DMS114 treated with DMSO at 0.1 percent for 48 hours (cell line): ENCODE results near the gene ATP8B2.
A peak's percentile ranks its signal among the peaks of the same experiment; 100 is the strongest.
"Not testable (repeated sequence)": the region's sequence is repeated elsewhere in the genome, so short reads cannot be mapped to it uniquely, and the experiment has no call there.

Source experiments
- DNase-seq: peaks from one replicate; lab custom pipeline; 2025; ENCODE audit not compliant: unreplicated experiment; lab: John Stamatoyannopoulos, UW

The ATP8B2 gene

GRCh38 chr1:154321609-154321934 is 3.8 kb upstream of the ATP8B2 start:
- DNase-seq, result not testable (repeated sequence)

GRCh38 chr1:154323493-154323892 is 1.8 kb upstream of the ATP8B2 start:
- DNase-seq, result no peak

DNA sequence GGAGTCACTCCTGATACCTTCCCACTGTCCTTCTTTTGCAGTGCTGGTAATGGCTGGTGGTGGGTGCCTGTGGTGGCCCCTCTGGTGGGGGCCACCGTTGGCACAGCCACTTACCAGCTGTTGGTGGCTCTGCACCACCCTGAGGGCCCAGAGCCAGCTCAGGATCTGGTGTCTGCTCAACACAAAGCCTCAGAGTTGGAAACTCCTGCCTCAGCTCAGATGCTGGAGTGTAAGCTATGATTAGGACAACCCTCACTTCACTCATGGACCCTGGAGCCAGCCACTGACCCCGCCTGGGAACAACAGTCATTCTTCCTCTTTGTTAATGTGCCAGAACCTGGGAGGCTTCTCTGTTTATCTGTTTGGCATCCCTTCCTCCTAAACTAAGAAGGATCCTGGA is 1.1 kb upstream of the ATP8B2 start:
- no peak for DNase-seq

- peak; percentile 71 for DNase-seq
Measured at GRCh38 chr1:154325583-154326545, 539 bp downstream of the ATP8B2 start.

DNA sequence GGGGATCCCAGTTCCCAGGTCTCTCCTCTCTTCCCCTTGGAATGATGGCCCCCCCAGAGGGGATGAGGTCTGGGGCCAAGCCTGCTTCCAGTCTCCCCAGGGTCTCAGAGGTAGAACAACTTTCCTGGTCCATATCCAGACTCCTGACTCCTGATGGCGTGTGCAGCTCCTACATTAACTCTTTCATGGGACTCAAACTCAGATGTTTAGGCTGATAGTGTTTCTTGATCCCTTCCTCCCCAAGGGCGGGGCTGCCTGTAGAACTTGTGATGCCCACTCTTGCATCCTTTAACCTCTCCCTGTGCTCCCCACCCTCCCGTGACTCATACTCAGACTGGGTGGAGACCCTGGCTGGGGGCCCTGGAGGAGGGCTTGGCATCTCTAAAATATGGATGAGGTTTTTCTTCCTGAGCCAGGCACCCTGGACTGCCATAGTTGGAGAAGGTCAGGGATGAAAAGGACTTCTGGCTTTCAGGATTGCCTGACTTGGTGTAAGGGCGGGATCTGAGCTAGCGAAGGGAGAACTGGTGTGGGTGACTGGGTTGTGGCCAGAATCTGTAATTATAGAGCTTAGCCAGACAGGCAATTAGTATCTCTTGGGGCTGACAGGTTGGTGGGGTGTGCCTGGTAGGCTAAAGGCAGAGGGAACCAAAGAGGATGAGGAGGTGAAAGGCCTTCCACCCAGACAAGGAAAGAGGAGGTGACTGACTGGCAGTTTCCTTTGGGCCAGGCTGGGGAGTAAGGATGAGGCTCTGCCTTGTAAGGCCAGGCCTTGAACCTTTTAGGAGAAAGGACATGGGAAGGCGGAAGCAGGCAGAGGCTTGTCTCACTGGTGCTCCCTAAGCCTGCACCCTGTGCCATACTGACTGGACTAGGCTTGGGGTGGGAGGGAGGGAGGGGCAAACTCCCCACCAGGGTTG is 1.5 kb downstream of the ATP8B2 start:
- no peak for DNase-seq

- no peak for DNase-seq
Measured at GRCh38 chr1:154327466-154328317, 2.4 kb downstream of the ATP8B2 start.

DNA sequence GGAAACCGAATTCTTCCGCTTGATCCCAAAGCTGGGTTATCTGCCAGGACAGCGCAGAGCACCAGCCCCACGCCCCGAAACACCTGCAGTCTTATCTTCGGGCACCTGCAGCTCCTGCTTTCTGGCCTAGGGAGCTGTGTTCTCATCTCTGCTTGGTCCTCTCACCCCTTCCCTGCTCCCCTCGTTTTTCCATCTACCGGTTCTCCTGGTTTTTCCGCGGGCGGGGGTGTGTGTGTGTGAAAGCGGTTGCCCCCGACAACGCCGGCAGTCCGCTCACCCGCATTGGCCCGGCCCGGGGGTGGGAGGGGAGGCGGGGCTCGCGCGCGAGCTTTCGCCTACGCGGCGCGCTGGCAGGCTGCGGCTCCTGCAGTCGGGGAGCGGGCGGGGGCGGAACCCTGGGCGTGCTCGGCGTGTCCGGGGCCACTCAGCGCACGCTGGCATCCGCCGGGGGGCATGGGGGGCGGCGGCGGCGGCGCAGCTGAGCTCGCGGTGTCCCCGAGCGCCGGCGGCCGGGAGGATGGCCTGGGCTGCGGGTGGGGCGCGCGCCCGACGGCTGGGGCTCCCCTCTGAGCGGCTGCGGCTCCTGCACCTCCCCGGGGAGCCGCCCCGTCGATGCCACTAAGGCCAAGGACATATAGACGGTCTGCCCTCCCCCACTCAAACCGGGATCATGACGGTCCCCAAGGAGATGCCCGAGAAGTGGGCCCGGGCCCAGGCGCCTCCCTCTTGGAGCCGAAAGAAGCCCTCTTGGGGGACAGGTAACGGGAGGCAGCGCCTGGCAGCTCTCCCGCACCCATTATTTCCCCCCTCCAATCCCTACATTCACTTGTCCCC is 3.2 kb downstream of the ATP8B2 start:
- peak; percentile 44 for DNase-seq

DNA sequence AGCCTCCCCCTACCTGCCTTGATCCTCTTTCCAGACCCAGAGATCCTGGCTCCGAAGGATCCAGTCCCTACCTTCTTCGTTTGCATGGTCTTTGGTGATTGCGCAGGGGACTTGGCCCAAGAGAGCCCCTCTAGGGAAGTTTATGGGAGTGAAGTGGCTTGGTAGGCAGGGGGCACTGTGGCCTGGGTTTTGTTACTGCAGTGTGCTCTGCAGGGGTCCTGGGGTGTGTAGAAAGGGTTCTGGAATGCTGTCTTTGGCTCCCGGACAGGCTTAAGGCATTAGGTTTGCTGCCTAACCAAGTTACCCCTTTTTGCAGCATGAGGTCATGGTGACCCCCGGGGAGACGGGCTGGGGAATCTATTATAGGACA is 3.8 kb downstream of the ATP8B2 start:
- DNase-seq, result no peak

GRCh38 chr1:154329551-154330131 is 4.3 kb downstream of the ATP8B2 start:
- no peak for DNase-seq

DNA sequence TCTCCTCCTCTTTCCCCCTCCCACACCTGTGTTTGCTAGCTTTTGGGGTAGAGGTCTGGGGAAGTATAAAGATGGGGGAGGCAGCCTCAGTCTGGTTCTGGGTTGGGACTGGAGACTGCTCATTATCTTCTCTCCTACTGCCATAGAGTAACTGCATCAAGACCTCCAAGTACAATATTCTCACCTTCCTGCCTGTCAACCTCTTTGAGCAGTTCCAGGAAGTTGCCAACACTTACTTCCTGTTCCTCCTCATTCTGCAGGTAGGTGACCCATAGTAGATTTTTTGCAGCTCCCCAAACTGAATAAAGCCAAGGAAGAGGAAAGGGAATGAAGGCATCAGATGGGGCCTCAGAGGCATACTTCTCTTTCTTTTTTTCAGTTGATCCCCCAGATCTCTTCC is 5.3 kb downstream of the ATP8B2 start:
- no peak for DNase-seq

- DNase-seq, result no peak
Measured at GRCh38 chr1:154334079-154335024, 9.0 kb downstream of the ATP8B2 start.

DNA sequence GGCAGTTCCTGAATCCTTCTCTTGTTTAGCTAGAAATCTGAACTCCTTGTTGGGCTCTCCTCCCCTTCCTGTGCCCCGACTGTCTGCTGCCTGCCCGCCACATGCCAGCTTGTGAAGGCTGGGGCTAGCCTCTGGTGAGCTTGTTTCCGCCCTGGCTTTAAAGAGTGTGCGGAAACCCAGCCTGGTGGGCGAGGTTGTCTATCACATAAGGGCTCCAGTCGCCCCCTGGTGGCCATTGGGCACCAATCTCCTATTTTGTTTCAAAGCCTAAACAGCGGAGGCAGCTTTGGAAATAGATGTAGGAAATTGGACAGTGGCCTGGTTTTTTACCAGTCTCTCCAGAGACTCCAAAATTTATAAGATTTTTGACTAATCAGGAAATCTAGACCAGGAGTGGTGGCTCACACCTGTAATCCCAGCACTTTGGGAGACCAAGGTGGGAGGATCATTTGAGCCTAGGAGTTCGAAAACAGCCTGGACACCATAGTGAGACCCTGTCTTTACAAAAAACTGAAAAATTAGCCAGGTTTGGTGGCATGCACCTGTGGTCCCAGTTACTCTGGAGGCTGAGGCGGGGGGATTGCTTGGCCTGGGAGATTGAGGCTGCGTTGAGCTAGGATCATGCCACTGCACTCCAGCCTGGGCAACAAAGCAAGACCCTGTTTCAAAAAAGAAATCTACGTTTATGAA is 9.8 kb downstream of the ATP8B2 start:
- peak; percentile 90 for DNase-seq

DNA sequence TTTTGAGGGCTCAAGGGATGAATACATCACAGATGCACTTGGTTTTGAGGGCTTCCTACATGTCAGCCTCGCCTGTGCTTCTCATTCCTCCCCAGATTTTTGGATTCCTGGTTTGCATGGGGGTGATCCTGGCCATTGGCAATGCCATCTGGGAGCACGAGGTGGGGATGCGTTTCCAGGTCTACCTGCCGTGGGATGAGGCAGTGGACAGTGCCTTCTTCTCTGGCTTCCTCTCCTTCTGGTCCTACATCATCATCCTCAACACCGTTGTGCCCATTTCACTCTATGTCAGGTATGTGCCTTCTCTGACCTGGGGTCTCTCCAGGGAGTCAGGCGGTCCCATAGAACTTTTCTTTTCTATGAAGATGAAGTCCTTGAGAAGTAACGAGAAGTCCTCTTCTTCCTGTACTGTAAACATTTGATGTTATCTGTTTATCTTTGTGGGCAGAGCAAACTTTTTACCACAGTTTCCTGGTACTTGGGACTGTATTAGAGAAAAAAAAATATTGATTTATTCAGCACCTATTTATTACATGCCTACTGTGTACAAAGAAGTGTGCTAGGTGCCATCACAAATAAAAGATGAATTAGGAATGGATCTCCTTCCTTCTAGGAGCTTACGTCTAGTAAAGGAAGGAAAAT is 12.0 kb downstream of the ATP8B2 start:
- DNase-seq, result no peak

- no peak for DNase-seq
Measured at GRCh38 chr1:154338875-154339274, 13.6 kb downstream of the ATP8B2 start.

DNA sequence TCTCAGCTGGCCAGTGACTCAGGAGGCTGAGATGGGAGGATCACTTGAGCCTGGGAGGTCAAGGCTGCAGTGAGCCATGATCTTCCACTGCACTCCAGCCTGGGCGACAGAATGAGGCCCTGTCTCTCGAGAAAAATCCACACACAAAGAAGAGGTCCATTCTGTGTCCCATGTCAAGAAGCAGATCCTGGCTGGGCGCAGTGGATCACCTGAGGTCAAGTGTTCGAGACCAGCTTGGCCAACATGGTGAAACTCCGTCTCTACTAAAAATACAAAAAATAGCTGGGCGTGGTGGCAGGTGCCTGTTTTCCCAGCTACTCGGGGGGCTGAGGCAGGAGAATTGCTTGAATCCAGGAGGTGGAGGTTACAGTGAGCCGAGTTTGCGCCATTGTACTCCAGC is 16.0 kb downstream of the ATP8B2 start:
- not testable (repeated sequence) for DNase-seq

DNA sequence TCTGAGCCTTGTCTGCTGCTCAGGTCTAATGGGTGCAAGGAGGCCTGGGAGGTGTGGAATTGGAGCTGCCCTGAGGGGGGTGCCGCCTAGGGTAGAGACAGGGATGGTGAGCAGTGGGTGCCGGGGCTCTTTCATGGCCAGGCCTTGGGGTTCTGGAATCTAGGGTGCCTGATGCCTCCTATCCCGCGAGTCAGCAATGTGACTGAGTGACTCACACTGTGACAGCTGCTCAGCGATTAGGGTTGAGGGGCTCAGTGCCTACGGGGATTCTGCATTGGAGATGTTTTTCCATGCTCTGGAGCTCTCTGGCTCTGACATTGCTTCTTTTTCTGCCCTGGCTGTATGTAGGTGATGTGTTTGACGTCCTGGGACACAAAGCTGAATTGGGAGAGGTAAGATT is 16.8 kb downstream of the ATP8B2 start:
- no peak for DNase-seq

DNA sequence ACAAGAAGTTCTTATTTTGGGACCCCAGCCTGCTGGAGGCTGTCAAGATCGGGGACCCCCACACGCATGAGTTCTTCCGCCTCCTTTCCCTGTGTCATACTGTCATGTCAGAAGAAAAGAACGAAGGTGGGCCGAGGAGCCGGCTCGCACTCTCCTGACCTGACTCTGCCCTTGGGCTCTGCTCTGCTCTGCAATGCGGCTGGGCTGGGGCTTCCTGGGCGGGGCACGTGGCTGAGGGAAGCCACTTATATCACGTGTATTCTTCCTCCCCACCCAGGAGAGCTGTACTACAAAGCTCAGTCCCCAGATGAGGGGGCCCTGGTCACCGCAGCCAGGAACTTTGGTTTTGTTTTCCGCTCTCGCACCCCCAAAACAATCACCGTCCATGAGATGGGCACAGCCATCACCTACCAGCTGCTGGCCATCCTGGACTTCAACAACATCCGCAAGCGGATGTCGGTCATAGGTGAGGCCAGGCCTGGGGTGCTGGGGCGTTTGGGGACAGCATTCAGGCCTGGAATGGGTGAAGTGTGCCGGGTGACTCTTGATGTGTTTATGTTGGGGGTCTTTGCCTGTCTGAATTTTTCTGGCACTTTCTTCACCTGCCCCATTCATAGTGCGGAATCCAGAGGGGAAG is 17.6 kb downstream of the ATP8B2 start:
- DNase-seq, result no peak
